Cardiac muscle cell (in vitro differentiated cells and primary cell): ENCODE measurements around the gene STRN. TPM values are rescaled to one million over a fixed set of nuclear protein-coding genes. Genes with fewer than 3 reads are reported as not detected.

Source experiments
- DNase-seq, 2 donors: peaks; one replicate each; pipeline versions ENCODE4 v3.0.0 to v3.0.0-alpha.2; 2010 to 2017; ENCODE audit warnings: low read depth in 1 of 2, low spot score in 1 of 2
- H3K27ac ChIP-seq: fragments of 200-600 bp; sonication (generic); 2 replicates; pipeline ENCODE4 v1.5.1; 2016
- H3K27me3 ChIP-seq: fragments of 200-600 bp; sonication (generic); 2 replicates; pipeline ENCODE4 v1.6.0; 2016; ENCODE audit warnings: control low read depth
- H3K36me3 ChIP-seq: fragments of 200-600 bp; sonication (generic); 2 replicates; pipeline ENCODE4 v1.5.1; 2016; ENCODE audit warnings: control low read depth
- H3K4me1 ChIP-seq: fragments of 200-600 bp; sonication (generic); 2 replicates; pipeline ENCODE4 v1.8.1; 2017; ENCODE audit warnings: low read depth, mild to moderate bottlenecking, mixed run types
- H3K4me3 ChIP-seq: fragments of 200-600 bp; sonication (generic); 2 replicates; pipeline ENCODE4 v1.5.1; 2016; ENCODE audit warnings: mild to moderate bottlenecking
- H3K9me3 ChIP-seq: fragments of 200-600 bp; sonication (generic); 2 replicates; pipeline ENCODE4 v1.5.1; 2017; ENCODE audit warnings: low read depth, mild to moderate bottlenecking, control low read depth
- CTCF ChIP-seq: IDR thresholded peaks from 2 replicates; pipeline ENCODE4 v1.5.1; 2012; ENCODE audit warnings: low read depth, mild to moderate bottlenecking, low read length
- polyA plus RNA-seq: library from polyadenylated mRNA; unstranded; fragments of >200 nt; fragmentation: Nextera tagmentation; extraction: Ambion mirVana; gene quantifications from 2 replicates; pipeline ENCODE4 v1.2.1, GENCODE V29; 2016
- total RNA-seq: library from RNA; depleted of rRNA; stranded (reverse); fragments of >200 nt; gene quantifications from 2 replicates; pipeline ENCODE4 v1.2.3, GENCODE V29; 2016

STRN gene
- total and polyA plus RNA-seq, 2 experiments from 2014 or later = 11.4 to 19.5 TPM

DNA sequence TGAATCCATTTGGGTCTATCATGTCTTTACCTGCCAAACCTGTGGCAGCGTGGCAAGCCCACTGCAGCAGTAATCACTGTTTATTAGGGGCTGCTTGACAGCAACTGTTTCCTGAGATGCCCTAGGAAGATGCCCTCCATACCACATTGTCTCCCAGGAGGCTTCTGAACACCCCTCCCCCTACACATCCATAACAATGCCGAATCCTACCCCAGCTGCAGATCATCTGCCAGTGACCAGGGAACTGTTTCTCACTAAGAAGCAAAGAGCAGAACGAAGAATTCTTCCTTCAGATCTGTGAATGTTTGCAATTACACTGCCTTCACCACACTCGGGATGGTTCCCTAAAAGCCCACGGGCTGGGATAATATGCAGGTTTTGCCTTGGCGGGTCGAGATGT lies 142.1 kb downstream of the STRN start:
- no peak for DNase-seq
- Histone ChIP-seq H3K36me3 (no peaks in the 10 kb centered on the region), H3K27me3 (no peaks in the 10 kb centered on the region), H3K9me3 (no peaks in the 10 kb centered on the region), H3K4me1 (no peaks in the 10 kb centered on the region), H3K4me3 (no peak overlapping the region), H3K27ac (no peak overlapping the region)
- TF ChIP-seq CTCF = no peak

DNA sequence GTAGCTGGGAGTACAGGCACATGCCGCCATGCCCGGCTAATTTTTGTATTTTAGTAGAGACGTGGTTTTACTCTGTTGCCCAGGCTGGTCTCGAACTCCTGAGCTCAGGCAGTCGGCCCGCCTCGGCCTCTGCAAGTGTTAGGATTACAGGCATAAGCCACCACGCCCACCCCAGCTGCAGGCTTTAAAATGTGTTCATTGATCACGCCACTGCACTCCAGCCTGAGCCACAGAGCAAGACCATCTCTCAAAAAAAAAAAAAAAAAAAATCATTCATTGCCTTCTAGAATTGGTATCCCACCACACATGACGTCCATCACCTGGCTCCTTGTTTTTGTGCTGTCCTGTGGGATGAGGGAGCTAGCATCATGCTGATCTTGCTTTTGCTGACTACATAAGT lies 142.5 kb downstream of the STRN start:
- no peak overlapping the region for H3K27ac ChIP-seq

DNA sequence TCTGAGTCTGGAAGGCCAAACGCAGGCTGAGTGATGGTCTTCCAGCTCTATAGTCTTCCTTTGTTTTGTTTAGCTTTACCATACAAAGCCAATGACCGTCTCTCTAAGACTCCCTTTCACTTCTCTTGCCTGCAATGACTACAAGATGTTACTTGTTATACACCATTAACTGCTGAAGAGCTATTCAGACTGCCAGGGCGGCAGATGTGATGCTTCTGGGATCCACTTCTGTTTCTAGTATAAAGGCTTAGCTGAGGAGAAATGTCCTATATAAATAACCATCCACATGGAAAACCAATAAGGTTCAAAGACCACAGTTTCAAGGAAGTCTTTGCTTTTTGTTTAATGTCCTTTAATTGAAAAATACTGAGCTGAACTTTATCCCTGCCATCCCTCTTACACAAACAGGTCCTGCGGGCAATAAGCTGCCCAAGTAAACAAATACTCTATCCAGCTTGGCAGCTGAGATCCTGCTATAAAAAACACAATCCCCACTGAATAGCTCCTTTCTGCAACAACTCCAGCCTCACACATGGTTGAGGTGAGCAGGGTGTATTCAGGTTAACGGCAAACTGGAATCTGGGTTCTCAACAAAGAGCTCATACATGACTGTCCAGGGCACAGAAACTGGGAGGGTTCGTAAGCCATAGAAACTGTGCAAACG lies 145.3 kb downstream of the STRN start:
- H3K4me3 ChIP-seq = no peak overlapping the region
- no peak for DNase-seq
- H3K4me1 ChIP-seq = no peaks in the 10 kb centered on the region
- no peaks in the 10 kb centered on the region for H3K27me3 ChIP-seq
- no peaks in the 10 kb centered on the region for H3K36me3 ChIP-seq
- H3K27ac ChIP-seq = no peak overlapping the region
- TF ChIP-seq CTCF = no peak
- no peaks in the 10 kb centered on the region for H3K9me3 ChIP-seq

More for the DNA sequence above, 142.5 kb downstream of the STRN start:
- H3K27me3 ChIP-seq = no peaks in the 10 kb centered on the region
- DNase-seq = no peak
- no peaks in the 10 kb centered on the region for H3K9me3 ChIP-seq
- H3K4me1 ChIP-seq = no peaks in the 10 kb centered on the region
- H3K36me3 ChIP-seq = no peaks in the 10 kb centered on the region
- H3K4me3 ChIP-seq = no peak overlapping the region
- TF ChIP-seq CTCF = no peak

DNA sequence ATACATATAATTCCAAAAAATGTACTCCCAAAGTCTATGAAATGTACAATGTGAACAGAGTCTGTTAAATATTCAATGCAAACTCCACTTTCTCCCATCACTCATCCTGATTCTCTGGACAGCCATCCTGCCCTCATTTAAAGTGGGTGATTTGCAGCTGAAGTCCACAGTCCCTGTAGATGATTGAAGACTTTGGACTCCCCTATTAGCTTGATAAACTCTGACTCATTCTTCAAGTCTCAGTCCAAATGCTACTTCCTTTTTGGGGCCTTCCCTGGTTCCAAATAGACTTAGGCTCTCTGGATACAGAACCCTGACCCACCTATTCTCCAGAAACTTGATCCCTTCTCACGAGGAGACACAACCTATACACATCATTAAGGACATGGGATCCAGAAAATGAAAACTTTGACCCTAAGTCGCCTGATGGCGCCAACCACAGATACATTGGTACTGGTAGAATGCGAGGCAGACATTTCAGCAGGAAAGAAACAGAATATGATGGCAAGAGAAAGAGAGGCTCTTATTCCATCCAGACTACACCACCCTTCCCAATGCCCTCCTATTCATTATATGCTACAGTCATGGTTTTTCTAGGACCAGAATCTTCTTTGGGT lies 147.1 kb downstream of the STRN start:
- no peaks in the 10 kb centered on the region for H3K9me3 ChIP-seq
- no peaks in the 10 kb centered on the region for H3K36me3 ChIP-seq
- H3K27ac ChIP-seq = no peak overlapping the region
- TF ChIP-seq CTCF = no peak
- H3K4me3 ChIP-seq = no peak overlapping the region
- H3K4me1 ChIP-seq = no peaks in the 10 kb centered on the region
- no peaks in the 10 kb centered on the region for H3K27me3 ChIP-seq
- DNase-seq = peak; percentile 3 to 16

DNA sequence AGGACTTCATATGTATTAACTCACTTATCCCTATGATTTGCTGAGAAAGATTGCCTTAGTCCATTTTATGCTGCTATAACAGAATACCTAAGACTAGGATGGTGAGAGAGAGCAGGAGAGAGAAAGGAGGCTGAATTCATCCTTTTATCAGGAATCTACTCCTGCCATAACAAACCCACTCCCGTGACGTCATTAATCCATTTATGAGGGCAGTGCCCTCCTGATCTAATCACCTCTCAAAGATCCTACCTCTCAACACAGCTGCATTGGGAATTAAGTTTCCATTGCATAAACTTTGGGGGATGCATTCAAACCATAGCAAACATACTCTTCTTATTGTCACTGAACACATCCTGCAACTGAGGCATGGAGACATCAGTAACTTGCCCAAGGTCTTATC lies 147.8 kb downstream of the STRN start:
- Histone ChIP-seq H3K27ac (no peak overlapping the region), H3K36me3 (no peaks in the 10 kb centered on the region), H3K4me1 (no peaks in the 10 kb centered on the region), H3K27me3 (no peaks in the 10 kb centered on the region), H3K9me3 (no peaks in the 10 kb centered on the region), H3K4me3 (no peak overlapping the region)
- DNase-seq = no peak
- TF ChIP-seq CTCF = no peak
